Spleen (tissue), 11 donors: ENCODE measurements around the gene USP54. TPM values are rescaled to one million over a fixed set of nuclear protein-coding genes. Genes with fewer than 3 reads are reported as not detected.

Source experiments
- DNase-seq: peaks from one replicate; pipeline ENCODE4 v3.0.0-alpha.2; 2020
- H3K27ac ChIP-seq, 8 donors: fragments of 200-600 bp; sonication (generic) in 7 of 8; 1 replicate in 4 of 8; 2 replicates in 4 of 8; pipeline versions ENCODE4 v1.5.0 to v1.8.0; 2016 to 2021; ENCODE audit warnings: inconsistent platforms in 4 of 8, mild to moderate bottlenecking in 4 of 8, moderate library complexity in 1 of 8
- H3K27me3 ChIP-seq, 7 donors: fragments of 200-600 bp; sonication (generic) in 6 of 7; replicated peaks in 1 of 7; 1 replicate in 4 of 7; 2 replicates in 3 of 7; pipeline versions ENCODE4 v1.5.0 to v1.8.0; 2016 to 2021; ENCODE audit warnings: inconsistent platforms in 3 of 7, mild to moderate bottlenecking in 1 of 7
- H3K36me3 ChIP-seq, 6 donors: fragments of 200-600 bp; sonication (generic) in 5 of 6; 1 replicate in 4 of 6; 2 replicates in 2 of 6; pipeline versions ENCODE4 v1.5.0 to v1.8.0; 2016 to 2021; ENCODE audit warnings: inconsistent platforms in 2 of 6
- H3K4me1 ChIP-seq, 6 donors: fragments of 200-600 bp; sonication (generic) in 5 of 6; 1 replicate in 3 of 6; 2 replicates in 3 of 6; pipeline versions ENCODE4 v1.5.0 to v1.8.0; 2016 to 2021; ENCODE audit warnings: inconsistent platforms in 3 of 6
- H3K4me3 ChIP-seq, 8 donors: fragments of 200-600 bp; sonication (generic) in 7 of 8; 1 replicate in 4 of 8; 2 replicates in 4 of 8; pipeline versions ENCODE4 v1.5.0 to v1.8.0; 2016 to 2021; ENCODE audit warnings: inconsistent platforms in 4 of 8, mild to moderate bottlenecking in 4 of 8, moderate library complexity in 2 of 8
- H3K9me3 ChIP-seq, 8 donors: fragments of 200-600 bp; sonication (generic) in 7 of 8; 1 replicate in 4 of 8; 2 replicates in 4 of 8; pipeline versions ENCODE4 v1.5.0 to v1.8.0; 2016 to 2021; ENCODE audit warnings: inconsistent platforms in 4 of 8
- POLR2A ChIP-seq, 3 donors: fragments of 450-650 bp; IDR thresholded peaks; one replicate each; pipeline ENCODE4 v1.5.1; 2017; ENCODE audit warnings: antibody characterized with exemption in 3 of 3, mild to moderate bottlenecking in 1 of 3
- POLR2AphosphoS5 ChIP-seq, 3 donors: sonication (generic); formaldehyde crosslinking; IDR thresholded peaks; one replicate each; pipeline ENCODE4 v1.5.1; 2017; ENCODE audit warnings: antibody characterized with exemption in 3 of 3
- WGBS, 5 donors: extraction: QIAGEN DNeasy Blood & Tissue Kit in 3 of 5; methylation state at CpG; one replicate each; pipeline versions ENCODE4 v1.1.5 to v1.1.7; 2013 to 2018; 5-methylcytosine and 5-hydroxymethylcytosine counted together
- intact Hi-C: fragments of 100-400 bp; cut with DNase I; formaldehyde crosslinking; loops from one replicate; pipeline ENCODE4 v1.15.0; 2023; ENCODE audit warnings: low total_unique reads
- polyA plus RNA-seq, 3 donors: library from polyadenylated mRNA; stranded (reverse); fragments of 200-250 nt; gene quantifications; one replicate each; pipeline ENCODE4 v1.2.1, GENCODE V29; 2013
- total RNA-seq, 7 donors: library from RNA; depleted of rRNA in 3 of 7; stranded (reverse); fragments of >200 nt in 3 of 7; fragmentation: NEBNext Ultra II Directional in 4 of 7; extraction: Animal tissue kit (Norgen Biotek cat#: 25700) in 4 of 7; gene quantifications; one replicate each; pipeline versions ENCODE4 v1.1.0 to v1.2.1, GENCODE V29; 2016 to 2021
- TF ChIP-seq, protein P1 (sequence below), 11 experiments: fragments of 200-600 bp in 7 of 11; fragments of 450-650 bp in 4 of 11; sonication (generic) in 4 of 11; IDR thresholded peaks in 8 of 11; conservative IDR thresholded peaks in 3 of 11; 1 replicate in 7 of 11; 2 replicates in 4 of 11; pipeline versions ENCODE4 v1.4.0 to v1.8.0; 2016 to 2021; ENCODE audit warnings: antibody characterized with exemption in 11 of 11, inconsistent platforms in 4 of 11, mild to moderate bottlenecking in 1 of 11
- donor health status: healthy with polysubstance abuse.
- donor health status: DM: no; HTN: no; CAD: no; lungs with moderate emphysema.
- donor health status: DM: no; HTN: no; CAD: no.
- donor health status: Bipolar disorder and iron deficiency.
- donor health status: healthy.
- donor health status: DM: no; HTN: no; CAD: no.
- donor health status: DM: yes; HTN: yes; CAD: no.

Gene USP54
- total and polyA plus RNA-seq, 10 donors = 1.1 to 16.8 (median 8.9) TPM

DNA sequence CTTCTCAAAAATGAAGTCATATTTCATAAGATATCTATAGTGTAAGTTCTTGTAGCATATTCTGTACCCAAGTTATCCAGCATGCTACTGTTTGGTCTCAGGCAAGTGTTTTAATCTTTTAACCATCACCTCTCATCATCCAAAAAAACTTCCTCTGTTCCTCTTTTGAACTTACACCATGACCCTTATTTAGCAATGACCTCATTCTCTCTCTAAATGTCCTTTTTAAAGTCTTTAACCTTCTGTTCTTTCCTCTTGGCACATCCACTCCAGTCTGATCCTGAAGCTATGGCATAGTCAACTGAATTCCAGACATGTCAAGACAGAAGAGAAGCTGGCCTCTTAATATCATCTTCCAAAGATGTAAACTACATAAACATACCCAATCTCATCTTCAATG, 121.6 kb downstream of the USP54 start:
- intact Hi-C loops = no loop called here
- Histone ChIP-seq H3K4me1 (peaks cover 0 to 18% (median 0%) of the 10 kb centered on the region in 6 donors), H3K9me3 (no peaks in the 10 kb centered on the region), H3K27ac (peak overlapping the region in 3 of 8 donors; percentile 4 to 21 (median 9)), H3K27me3 (no peaks in the 10 kb centered on the region), H3K4me3 (no peak overlapping the region), H3K36me3 (peaks cover 0 to 100% (median 76%) of the 10 kb centered on the region in 6 donors)
- TF ChIP-seq, protein P1, sequence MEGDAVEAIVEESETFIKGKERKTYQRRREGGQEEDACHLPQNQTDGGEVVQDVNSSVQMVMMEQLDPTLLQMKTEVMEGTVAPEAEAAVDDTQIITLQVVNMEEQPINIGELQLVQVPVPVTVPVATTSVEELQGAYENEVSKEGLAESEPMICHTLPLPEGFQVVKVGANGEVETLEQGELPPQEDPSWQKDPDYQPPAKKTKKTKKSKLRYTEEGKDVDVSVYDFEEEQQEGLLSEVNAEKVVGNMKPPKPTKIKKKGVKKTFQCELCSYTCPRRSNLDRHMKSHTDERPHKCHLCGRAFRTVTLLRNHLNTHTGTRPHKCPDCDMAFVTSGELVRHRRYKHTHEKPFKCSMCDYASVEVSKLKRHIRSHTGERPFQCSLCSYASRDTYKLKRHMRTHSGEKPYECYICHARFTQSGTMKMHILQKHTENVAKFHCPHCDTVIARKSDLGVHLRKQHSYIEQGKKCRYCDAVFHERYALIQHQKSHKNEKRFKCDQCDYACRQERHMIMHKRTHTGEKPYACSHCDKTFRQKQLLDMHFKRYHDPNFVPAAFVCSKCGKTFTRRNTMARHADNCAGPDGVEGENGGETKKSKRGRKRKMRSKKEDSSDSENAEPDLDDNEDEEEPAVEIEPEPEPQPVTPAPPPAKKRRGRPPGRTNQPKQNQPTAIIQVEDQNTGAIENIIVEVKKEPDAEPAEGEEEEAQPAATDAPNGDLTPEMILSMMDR (IDR thresholded peaks at IDR 0.05 in 8 of 11, conservative IDR thresholded peaks at IDR 0.05 in 3 of 11) = no peak
- no peak for DNase-seq

DNA sequence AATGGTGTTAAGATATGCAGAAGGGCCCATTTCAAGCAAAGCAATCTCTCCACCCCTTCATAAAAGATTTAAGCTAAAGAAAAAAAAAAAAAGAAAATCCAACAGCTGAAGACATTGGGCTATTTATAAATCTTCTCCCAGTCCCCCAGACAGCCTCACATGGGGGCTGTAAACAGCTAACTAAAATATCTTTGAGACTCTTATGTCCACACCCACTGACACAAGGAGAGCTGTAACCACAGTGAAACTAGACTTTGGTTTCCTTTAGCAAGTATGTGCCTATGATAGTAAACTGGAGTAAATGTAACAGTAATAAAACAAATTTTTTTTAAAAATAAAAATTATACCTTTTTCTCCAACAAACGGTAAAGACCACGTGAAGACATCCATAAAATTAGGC, 123.9 kb downstream of the USP54 start:
- no peak for DNase-seq
- Histone ChIP-seq H3K27ac (no peak overlapping the region), H3K36me3 (peaks cover 0 to 100% (median 57%) of the 10 kb centered on the region in 6 donors), H3K4me1 (peaks cover 0 to 18% (median 0%) of the 10 kb centered on the region in 6 donors), H3K4me3 (no peak overlapping the region), H3K27me3 (no peaks in the 10 kb centered on the region), H3K9me3 (no peaks in the 10 kb centered on the region)
- 77 to 91% (median 79%) methylated on average over 2 of the region's 2 CpGs for WGBS, 5 donors
- TF ChIP-seq POLR2AphosphoS5 (IDR thresholded peaks at IDR 0.05) (no peak), POLR2A (IDR thresholded peaks at IDR 0.05) (no peak)
- TF ChIP-seq, protein P1 (IDR thresholded peaks at IDR 0.05 in 8 of 11, conservative IDR thresholded peaks at IDR 0.05 in 3 of 11) = no peak
- intact Hi-C loops = no loop called here

DNA sequence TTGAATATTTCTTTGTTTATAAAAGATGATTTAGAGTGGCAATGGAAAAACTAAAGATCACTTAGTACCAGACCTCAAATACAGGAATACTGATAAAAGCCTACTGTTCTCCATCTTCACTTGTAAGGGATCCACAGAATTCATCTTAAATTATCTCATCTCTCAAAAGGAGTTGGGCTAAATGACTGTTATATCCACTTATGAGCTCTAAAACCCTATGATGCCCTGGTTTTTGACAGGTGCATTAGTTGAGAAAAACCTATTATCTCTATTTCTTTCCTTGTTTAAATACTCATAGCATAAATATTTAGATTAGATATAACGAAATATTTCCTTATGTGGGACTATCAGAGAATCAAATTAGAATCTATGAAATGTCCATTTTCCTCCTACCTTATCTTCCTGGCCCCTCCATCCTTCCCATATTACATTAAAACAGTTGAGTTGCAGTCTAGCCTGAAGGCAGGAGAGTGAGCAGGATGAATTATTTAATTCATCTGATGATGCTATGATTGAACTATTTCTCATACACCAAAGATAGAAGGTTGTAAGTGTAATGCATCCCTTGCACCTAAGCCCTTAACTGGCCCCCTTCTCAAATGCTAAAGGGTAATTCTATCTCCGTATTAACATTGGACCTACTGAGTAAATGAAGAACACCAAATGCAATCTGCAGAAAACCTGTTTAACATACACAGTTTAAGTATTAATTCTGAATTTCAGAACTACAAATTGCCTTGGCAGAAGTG, 125.0 kb downstream of the USP54 start:
- Histone ChIP-seq H3K9me3 (no peaks in the 10 kb centered on the region), H3K36me3 (peaks cover 0 to 99% (median 48%) of the 10 kb centered on the region in 6 donors), H3K4me1 (peaks cover 0 to 18% (median 0%) of the 10 kb centered on the region in 6 donors), H3K27me3 (no peaks in the 10 kb centered on the region), H3K27ac (no peak overlapping the region), H3K4me3 (no peak overlapping the region)
- intact Hi-C loops = no loop called here
- WGBS, 5 donors = 88 to 98% (median 96%) methylated on average over 2 of the region's 2 CpGs
- DNase-seq = no peak
- TF ChIP-seq POLR2AphosphoS5 (IDR thresholded peaks at IDR 0.05) (no peak), POLR2A (IDR thresholded peaks at IDR 0.05) (no peak)
- TF ChIP-seq, protein P1 (IDR thresholded peaks at IDR 0.05 in 8 of 11, conservative IDR thresholded peaks at IDR 0.05 in 3 of 11) = no peak

DNA sequence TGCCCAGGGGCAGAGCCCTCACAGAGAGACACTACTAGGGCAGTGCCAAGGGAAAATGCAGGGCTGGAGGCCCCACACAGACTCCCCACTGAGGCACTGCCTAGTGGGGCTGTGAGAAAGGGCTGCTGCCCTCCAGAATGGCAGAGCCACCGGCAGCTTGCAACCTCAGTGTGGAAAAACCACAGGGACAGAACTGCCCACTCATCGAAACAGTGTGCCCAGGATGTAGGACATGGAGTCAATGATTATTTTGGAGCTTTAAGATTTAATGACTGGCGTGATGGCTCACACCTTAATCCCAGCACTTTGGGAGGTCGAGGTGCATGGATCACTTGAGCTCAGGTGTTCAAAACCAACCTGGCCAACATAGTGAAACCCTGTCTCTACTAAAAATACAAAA, 130.2 kb downstream of the USP54 start:
- DNase-seq = no peak
- H3K36me3 ChIP-seq = peaks cover 0 to 92% (median 18%) of the 10 kb centered on the region in 6 donors
- H3K4me1 ChIP-seq = peaks cover 0 to 3% (median 0%) of the 10 kb centered on the region in 6 donors
- no peaks in the 10 kb centered on the region for H3K9me3 ChIP-seq
- intact Hi-C loops = no loop called here
- WGBS, 5 donors = 89 to 97% (median 96%) methylated on average over 4 of the region's 4 CpGs
- H3K27me3 ChIP-seq = no peaks in the 10 kb centered on the region
- H3K27ac ChIP-seq = peak overlapping the region in 1 of 8 donors; percentile 10
- no peak overlapping the region for H3K4me3 ChIP-seq
- TF ChIP-seq, protein P1 (IDR thresholded peaks at IDR 0.05 in 8 of 11, conservative IDR thresholded peaks at IDR 0.05 in 3 of 11) = no peak
- TF ChIP-seq POLR2A (IDR thresholded peaks at IDR 0.05) = no peak
- TF ChIP-seq POLR2AphosphoS5 (IDR thresholded peaks at IDR 0.05) = no peak
